ENCODE measurements around the gene RNF103. TPM values are rescaled to one million over a fixed set of nuclear protein-coding genes. Genes with fewer than 3 reads are reported as not detected.

The RNF103 gene
- total RNA-seq, 2 donors from 2014 or later: 11.9 to 17.9 TPM

GRCh38 chr2:86650188-86650587 lies 26.5 kb upstream of the RNF103 start:
- H3K9me3 ChIP-seq (ENCODE audit: control insufficient read depth, low read length): peaks cover 6% of the 10 kb centered on the region
- no peak overlapping the region for H3K4me3 ChIP-seq (ENCODE audit: low read length)
- H3K4me1 ChIP-seq (ENCODE audit: control insufficient read depth, insufficient read depth, low read length): no peaks in the 10 kb centered on the region
- Mint-ChIP-seq H3K36me3 (ENCODE audit: low read depth) (no peaks in the 10 kb centered on the region), H3K4me3 (no peak overlapping the region), H3K27ac (no peak overlapping the region), H3K27me3 (ENCODE audit: insufficient read depth) (no peaks in the 10 kb centered on the region), H3K4me1 (no peaks in the 10 kb centered on the region), H3K9me3 (peaks cover 10% of the 10 kb centered on the region)
- H3K36me3 ChIP-seq (ENCODE audit: control insufficient read depth, insufficient read depth, low read length): no peaks in the 10 kb centered on the region
- H3K27me3 ChIP-seq (ENCODE audit: control insufficient read depth, insufficient read depth, low read length, poor library complexity, severe bottlenecking): no peaks in the 10 kb centered on the region
- no peak overlapping the region for H3K9ac ChIP-seq (ENCODE audit: extremely low read depth, low read length, poor library complexity, severe bottlenecking)
- TF ChIP-seq CTCF (conservative IDR thresholded peaks at IDR 0.05): no peak
- no peak for DNase-seq
- no peak overlapping the region for H3K27ac ChIP-seq (ENCODE audit: low read depth, low read length)

GRCh38 chr2:86649119-86649947 lies 25.7 kb upstream of the RNF103 start:
- WGBS, 2 experiments (ENCODE audit: insufficient coverage in 1 of 2, insufficient read length in 1 of 2): 71 to 97% methylated on average over 1 of the region's 1 CpG
- no peaks in the 10 kb centered on the region for H3K27me3 ChIP-seq (ENCODE audit: control insufficient read depth, insufficient read depth, low read length, poor library complexity, severe bottlenecking)
- H3K9me3 Mint-ChIP-seq: peaks cover 10% of the 10 kb centered on the region
- no peak overlapping the region for H3K27ac ChIP-seq (ENCODE audit: low read depth, low read length)
- H3K27ac Mint-ChIP-seq: no peak overlapping the region
- H3K4me3 ChIP-seq (ENCODE audit: low read length): no peak overlapping the region
- TF ChIP-seq CTCF (conservative IDR thresholded peaks at IDR 0.05): no peak
- peaks cover 6% of the 10 kb centered on the region for H3K9me3 ChIP-seq (ENCODE audit: control insufficient read depth, low read length)
- H3K36me3 Mint-ChIP-seq (ENCODE audit: low read depth): no peaks in the 10 kb centered on the region
- no peaks in the 10 kb centered on the region for H3K36me3 ChIP-seq (ENCODE audit: control insufficient read depth, insufficient read depth, low read length)
- no peak overlapping the region for H3K4me3 Mint-ChIP-seq
- H3K4me1 ChIP-seq (ENCODE audit: control insufficient read depth, insufficient read depth, low read length): no peaks in the 10 kb centered on the region
- no peak for DNase-seq
- no peak overlapping the region for H3K9ac ChIP-seq (ENCODE audit: extremely low read depth, low read length, poor library complexity, severe bottlenecking)
- peaks cover 2% of the 10 kb centered on the region for H3K27me3 Mint-ChIP-seq (ENCODE audit: insufficient read depth)
- no peaks in the 10 kb centered on the region for H3K4me1 Mint-ChIP-seq

- Histone ChIP-seq H3K4me1 (ENCODE audit: control insufficient read depth, insufficient read depth, low read length) (no peaks in the 10 kb centered on the region), H3K9me3 (ENCODE audit: control insufficient read depth, low read length) (peaks cover 6% of the 10 kb centered on the region), H3K27ac (ENCODE audit: low read depth, low read length) (no peak overlapping the region), H3K27me3 (ENCODE audit: control insufficient read depth, insufficient read depth, low read length, poor library complexity, severe bottlenecking) (no peaks in the 10 kb centered on the region), H3K9ac (ENCODE audit: extremely low read depth, low read length, poor library complexity, severe bottlenecking) (no peak overlapping the region), H3K36me3 (ENCODE audit: control insufficient read depth, insufficient read depth, low read length) (no peaks in the 10 kb centered on the region), H3K4me3 (ENCODE audit: low read length) (no peak overlapping the region)
- no peak for DNase-seq
- H3K4me3 Mint-ChIP-seq: no peak overlapping the region
- TF ChIP-seq CTCF (conservative IDR thresholded peaks at IDR 0.05): no peak
- H3K36me3 Mint-ChIP-seq (ENCODE audit: low read depth): no peaks in the 10 kb centered on the region
- peaks cover 2% of the 10 kb centered on the region for H3K27me3 Mint-ChIP-seq (ENCODE audit: insufficient read depth)
- no peaks in the 10 kb centered on the region for H3K4me1 Mint-ChIP-seq
- WGBS, 2 experiments (ENCODE audit: insufficient coverage in 1 of 2, insufficient read length in 1 of 2): 81% methylated on average over 2 of the region's 2 CpGs; no CpG with 5 or more reads in 1 of the 2 experiments
- peaks cover 10% of the 10 kb centered on the region for H3K9me3 Mint-ChIP-seq
- H3K27ac Mint-ChIP-seq: no peak overlapping the region
Observed at GRCh38 chr2:86648681-86649080, 25.0 kb upstream of the RNF103 start.

Measured in endodermal cell (in vitro differentiated cells).